Astrocyte of the cerebellum (primary cell): ENCODE measurements around the gene CFAP73.

ENCODE experiments used
- DNase-seq: peaks from one replicate; pipeline ENCODE4 v3.0.0-alpha.2; 2011; ENCODE audit warnings: low read depth
- H3K4me3 ChIP-seq: 2 replicates; pipeline ENCODE4 v1.5.1; 2011; ENCODE audit warnings: mild to moderate bottlenecking, low read depth, low read length, moderate library complexity
- CTCF ChIP-seq: IDR thresholded peaks from 2 replicates; pipeline ENCODE4 v1.5.1; 2012; ENCODE audit warnings: low read length, low read depth, moderate library complexity, mild to moderate bottlenecking; ENCODE audit errors: missing control alignments
- in situ Hi-C: cut with HindIII; loops from 2 replicates; pipeline ENCODE4 v1.10.0; 2017; ENCODE audit warnings: low sequenced_read_pairs

The CFAP73 gene

GRCh38 chr12:113149361-113150150 lies at the start of gene CFAP73:
CFAP73 (plus strand) TSS chr12:113149724; CDS start chr12:113149858, 134 bp downstream.
- no peak for TF ChIP-seq CTCF
- in situ Hi-C loops, result loop anchor here (25.0 kb wide), 1 partner anchor 87 kb away; the partner anchor contains the start of gene DTX1
- no peak within 1 kb of the TSS for H3K4me3 ChIP-seq
- peak; percentile 80 for DNase-seq

- in situ Hi-C loops, result no loop called here
- DNase-seq, result no peak
- no peak overlapping the region for H3K4me3 ChIP-seq
- TF ChIP-seq CTCF, result no peak
These were observed 49.8 kb upstream of the CFAP73 start for GRCh38 chr12:113099764-113100163.

GRCh38 chr12:113101751-113102150 lies 47.8 kb upstream of the CFAP73 start:
- no peak for TF ChIP-seq CTCF
- in situ Hi-C loops, result no loop called here
- H3K4me3 ChIP-seq, result no peak overlapping the region
- no peak for DNase-seq

GRCh38 chr12:113102811-113103210 lies 46.7 kb upstream of the CFAP73 start:
- in situ Hi-C loops, result no loop called here
- TF ChIP-seq CTCF, result no peak
- H3K4me3 ChIP-seq, result no peak overlapping the region
- DNase-seq, result no peak

- no peak for DNase-seq
- in situ Hi-C loops, result no loop called here
- H3K4me3 ChIP-seq, result no peak overlapping the region
- TF ChIP-seq CTCF, result no peak
These were observed 45.6 kb upstream of the CFAP73 start for GRCh38 chr12:113103756-113104450.

- no peak for DNase-seq
- H3K4me3 ChIP-seq, result no peak overlapping the region
- in situ Hi-C loops, result no loop called here
- no peak for TF ChIP-seq CTCF
These were observed 44.5 kb upstream of the CFAP73 start for GRCh38 chr12:113104953-113105510.
